Astrocyte of the spinal cord (primary cell): ENCODE measurements around the gene PIEZO2.

ENCODE experiments used
- DNase-seq: peaks from one replicate; pipeline ENCODE4 v3.0.0; 2011; ENCODE audit warnings: low read depth, low spot score
- H3K4me3 ChIP-seq: 2 replicates; pipeline ENCODE4 v1.5.1; 2011; ENCODE audit warnings: low read depth, mild to moderate bottlenecking, low read length, moderate library complexity
- CTCF ChIP-seq: IDR thresholded peaks from 2 replicates; pipeline ENCODE4 v1.5.1; 2012; ENCODE audit warnings: low read depth, mild to moderate bottlenecking, low read length, inconsistent platforms
- in situ Hi-C: cut with HindIII; loops from 2 replicates; pipeline ENCODE4 v1.10.0; 2017; ENCODE audit warnings: low sequenced_read_pairs

The PIEZO2 gene

GRCh38 chr18:10826400-10826799, 323.0 kb downstream of the PIEZO2 start:
- DNase-seq, result no peak
- no peak overlapping the region for H3K4me3 ChIP-seq
- no peak for TF ChIP-seq CTCF
- in situ Hi-C loops, result no loop called here

- H3K4me3 ChIP-seq, result no peak overlapping the region
- TF ChIP-seq CTCF, result no peak
- no peak for DNase-seq
- in situ Hi-C loops, result no loop called here
Measured at GRCh38 chr18:10822456-10822855, 326.9 kb downstream of the PIEZO2 start.

GRCh38 chr18:10820681-10821080, 328.7 kb downstream of the PIEZO2 start:
- in situ Hi-C loops, result no loop called here
- DNase-seq, result no peak
- TF ChIP-seq CTCF, result no peak
- no peak overlapping the region for H3K4me3 ChIP-seq

- DNase-seq, result no peak
- in situ Hi-C loops, result no loop called here
- no peak for TF ChIP-seq CTCF
Measured at GRCh38 chr18:10814336-10814735, 335.0 kb downstream of the PIEZO2 start.

GRCh38 chr18:10805587-10806118, 343.7 kb downstream of the PIEZO2 start:
- DNase-seq, result no peak
- H3K4me3 ChIP-seq, result no peak overlapping the region
- no peak for TF ChIP-seq CTCF
- in situ Hi-C loops, result no loop called here

More at GRCh38 chr18:10814336-10814735, 335.0 kb downstream of the PIEZO2 start:
- no peak overlapping the region for H3K4me3 ChIP-seq

GRCh38 chr18:10804126-10804525, 345.2 kb downstream of the PIEZO2 start:
- TF ChIP-seq CTCF, result no peak
- in situ Hi-C loops, result no loop called here
- DNase-seq, result no peak
- H3K4me3 ChIP-seq, result no peak overlapping the region
